Limb (tissue), 2 donors: ENCODE data around the gene CEP97.

ENCODE experiments used
- DNase-seq, 2 donors: peaks; one replicate each; pipeline ENCODE4 v3.0.0-alpha.2; 2016; ENCODE audit errors: extremely low spot score in 2 of 2

The CEP97 gene

GRCh38 chr3:101813817-101814440, 89.5 kb downstream of the CEP97 start:
- peak in 1 of 2 donors; percentile 44 for DNase-seq

GRCh38 chr3:101814835-101815234, 90.4 kb downstream of the CEP97 start:
- DNase-seq = no peak

DNA sequence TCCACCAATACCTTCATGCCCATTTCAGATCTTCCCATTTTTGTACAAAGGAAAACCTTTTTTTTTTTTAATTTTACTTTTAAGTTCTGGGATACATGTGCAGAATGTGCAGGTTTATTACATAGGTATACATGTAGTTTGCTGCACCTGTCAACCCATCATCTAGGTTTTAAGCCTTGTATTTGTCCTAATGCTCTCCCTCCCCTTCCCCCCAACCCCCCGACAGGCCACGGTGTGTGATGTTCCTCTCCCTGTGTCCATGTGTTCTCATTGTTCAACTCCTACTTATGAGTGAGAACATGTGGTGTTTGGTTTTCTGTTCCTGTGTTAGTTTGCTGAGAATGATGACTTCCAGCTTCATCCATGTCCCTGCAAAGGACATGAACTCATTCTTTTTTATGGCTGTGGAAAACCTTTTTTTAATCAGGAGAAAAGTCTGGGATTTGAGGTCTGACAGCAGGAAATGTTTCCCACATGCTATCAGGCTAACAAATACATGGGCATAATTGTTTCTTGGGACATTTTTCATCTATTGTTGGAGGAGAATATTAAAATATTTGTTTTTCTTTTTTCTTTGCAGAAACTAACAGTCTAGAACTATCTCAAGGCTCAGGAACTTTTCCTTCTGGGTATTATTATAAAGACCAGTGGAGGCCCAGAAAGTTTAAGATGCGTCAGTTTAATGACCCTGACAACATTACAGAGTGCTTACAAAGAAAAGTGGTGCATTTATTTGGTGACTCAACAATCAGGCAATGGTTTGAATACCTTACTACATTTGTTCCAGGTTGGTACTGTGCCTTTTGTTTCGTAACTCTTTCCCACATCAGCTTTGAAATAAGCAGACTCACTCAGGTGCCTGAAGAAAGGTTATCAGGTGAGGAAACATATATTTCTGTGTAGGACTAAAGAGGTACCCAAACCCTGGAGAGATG, 92.1 kb downstream of the CEP97 start:
- peak in 1 of 2 donors; percentile 18 for DNase-seq

DNA sequence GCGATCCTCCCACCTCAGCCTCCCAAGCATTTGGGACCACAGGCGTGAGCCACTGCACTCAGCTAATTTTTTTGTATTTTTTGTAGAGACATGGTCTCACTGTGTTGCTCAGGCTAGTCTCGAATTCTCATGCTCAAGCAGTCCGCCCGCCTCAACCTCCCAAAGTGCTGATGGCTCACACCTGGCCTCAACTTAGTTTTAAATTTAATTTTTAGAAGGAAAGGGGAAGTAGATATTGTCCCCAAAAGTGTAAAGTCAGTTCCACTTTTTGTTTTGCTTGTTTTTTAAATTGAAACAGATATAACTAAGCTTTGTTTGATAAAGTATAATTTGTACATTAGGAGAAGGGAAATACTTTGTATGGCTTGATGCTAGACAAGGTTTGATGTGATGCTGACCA, 93.6 kb downstream of the CEP97 start:
- DNase-seq = no peak

- DNase-seq = no peak
Measured at GRCh38 chr3:101819649-101820206, 95.3 kb downstream of the CEP97 start.
